Upper lobe of right lung (tissue), 1 donor: ENCODE measurements around the gene TMEM204. TPM values are rescaled to one million over a fixed set of nuclear protein-coding genes. Genes with fewer than 3 reads are reported as not detected.
A peak's percentile ranks its signal among the peaks of the same experiment; 100 is the strongest.

ENCODE experiments used
- ATAC-seq: fragments of 200-7000 bp; cut with Tn5 transposase; one replicate; pipeline ENCODE4 v1.9.1; 2020; ENCODE audit warnings: mild to moderate bottlenecking, moderate library complexity
- DNase-seq: peaks from one replicate; pipeline ENCODE4 v3.0.0-alpha.2; 2020
- H3K27ac ChIP-seq: fragments of 200-600 bp; one replicate; pipeline ENCODE4 v1.8.0; 2022
- H3K27me3 ChIP-seq: fragments of 200-600 bp; one replicate; pipeline ENCODE4 v1.8.0; 2022; ENCODE audit warnings: mild to moderate bottlenecking
- H3K36me3 ChIP-seq: fragments of 200-600 bp; one replicate; pipeline ENCODE4 v1.8.0; 2022
- H3K4me1 ChIP-seq: fragments of 200-600 bp; one replicate; pipeline ENCODE4 v1.8.0; 2022
- H3K4me3 ChIP-seq: fragments of 200-600 bp; one replicate; pipeline ENCODE4 v1.8.0; 2022; ENCODE audit warnings: mild to moderate bottlenecking
- H3K9me3 ChIP-seq: fragments of 200-600 bp; one replicate; pipeline ENCODE4 v1.8.0; 2022
- intact Hi-C: fragments of 100-400 bp; cut with DNase I; formaldehyde crosslinking; loops from one replicate; pipeline ENCODE4 v1.11.0; 2022
- total RNA-seq: library from RNA; stranded (reverse); fragmentation: NEBNext Ultra II Directional; extraction: Animal tissue kit (Norgen Biotek cat#: 25700); gene quantifications from one replicate; pipeline ENCODE4 v1.2.1, GENCODE V29; 2021
- TF ChIP-seq, protein P1 (sequence below): fragments of 200-600 bp; IDR thresholded peaks from one replicate; pipeline ENCODE4 v1.8.0; 2022; ENCODE audit warnings: antibody characterized with exemption
- donor health status: DM: no; HTN: yes; CAD: no; lungs with severe emphysema.

TMEM204 gene
- total RNA-seq, 1 donor from 2014 or later: 69.2 TPM

DNA sequence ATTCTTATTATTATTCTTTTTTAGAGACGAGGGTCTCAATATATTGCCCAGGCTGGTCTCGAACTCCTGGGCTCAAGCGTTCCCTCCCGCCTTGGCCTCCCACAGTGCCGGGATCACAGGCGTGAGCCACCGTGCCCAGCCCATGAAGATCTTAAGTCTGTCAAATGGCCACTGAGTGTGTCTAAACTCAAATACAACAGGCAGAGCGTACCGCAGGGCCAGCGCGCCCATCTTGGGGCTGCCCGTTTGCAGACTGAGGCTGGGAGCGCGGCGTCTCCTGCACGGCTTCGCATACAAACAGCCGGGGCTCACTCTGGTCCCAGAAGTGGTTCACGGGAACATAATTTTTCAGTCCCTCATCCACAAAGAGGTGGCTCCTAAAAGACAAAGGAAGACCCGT, 30.3 kb downstream of the TMEM204 start:
- intact Hi-C loops: no loop called here
- DNase-seq (no peak), ATAC-seq (no peak)

DNA sequence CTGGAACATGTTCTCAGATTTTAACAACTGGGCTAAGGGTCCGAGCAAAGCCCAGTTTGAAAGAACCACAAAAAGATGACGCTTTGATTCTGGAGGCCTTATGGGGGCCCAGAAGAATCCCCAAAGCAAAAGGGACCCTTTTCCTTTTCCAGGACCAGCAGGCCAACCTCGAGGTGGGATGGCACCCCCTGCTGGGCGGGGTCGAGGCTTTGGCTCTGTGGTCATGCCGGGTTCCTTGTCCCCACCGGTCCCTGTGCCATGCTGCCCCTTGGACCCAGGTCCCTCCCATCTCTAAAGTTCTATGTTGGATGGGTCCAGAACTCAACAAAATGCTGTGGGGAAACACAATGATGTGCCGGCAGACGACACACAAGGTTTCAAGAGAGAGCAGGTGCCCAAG, 30.9 kb downstream of the TMEM204 start:
- H3K9me3 ChIP-seq: no peaks in the 10 kb centered on the region
- H3K36me3 ChIP-seq: peaks cover 21% of the 10 kb centered on the region
- H3K4me3 ChIP-seq: no peak overlapping the region
- H3K4me1 ChIP-seq: no peaks in the 10 kb centered on the region
- intact Hi-C loops: no loop called here
- H3K27ac ChIP-seq: no peak overlapping the region
- ATAC-seq: no peak
- no peaks in the 10 kb centered on the region for H3K27me3 ChIP-seq
- TF ChIP-seq, protein P1, sequence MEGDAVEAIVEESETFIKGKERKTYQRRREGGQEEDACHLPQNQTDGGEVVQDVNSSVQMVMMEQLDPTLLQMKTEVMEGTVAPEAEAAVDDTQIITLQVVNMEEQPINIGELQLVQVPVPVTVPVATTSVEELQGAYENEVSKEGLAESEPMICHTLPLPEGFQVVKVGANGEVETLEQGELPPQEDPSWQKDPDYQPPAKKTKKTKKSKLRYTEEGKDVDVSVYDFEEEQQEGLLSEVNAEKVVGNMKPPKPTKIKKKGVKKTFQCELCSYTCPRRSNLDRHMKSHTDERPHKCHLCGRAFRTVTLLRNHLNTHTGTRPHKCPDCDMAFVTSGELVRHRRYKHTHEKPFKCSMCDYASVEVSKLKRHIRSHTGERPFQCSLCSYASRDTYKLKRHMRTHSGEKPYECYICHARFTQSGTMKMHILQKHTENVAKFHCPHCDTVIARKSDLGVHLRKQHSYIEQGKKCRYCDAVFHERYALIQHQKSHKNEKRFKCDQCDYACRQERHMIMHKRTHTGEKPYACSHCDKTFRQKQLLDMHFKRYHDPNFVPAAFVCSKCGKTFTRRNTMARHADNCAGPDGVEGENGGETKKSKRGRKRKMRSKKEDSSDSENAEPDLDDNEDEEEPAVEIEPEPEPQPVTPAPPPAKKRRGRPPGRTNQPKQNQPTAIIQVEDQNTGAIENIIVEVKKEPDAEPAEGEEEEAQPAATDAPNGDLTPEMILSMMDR: peak; percentile 27
- no peak for DNase-seq

More for the DNA sequence above, 30.3 kb downstream of the TMEM204 start:
- H3K27me3 ChIP-seq: no peaks in the 10 kb centered on the region
- TF ChIP-seq, protein P1: no peak
- no peak overlapping the region for H3K4me3 ChIP-seq
- no peaks in the 10 kb centered on the region for H3K9me3 ChIP-seq
- H3K27ac ChIP-seq: no peak overlapping the region
- no peaks in the 10 kb centered on the region for H3K4me1 ChIP-seq
- peaks cover 26% of the 10 kb centered on the region for H3K36me3 ChIP-seq

DNA sequence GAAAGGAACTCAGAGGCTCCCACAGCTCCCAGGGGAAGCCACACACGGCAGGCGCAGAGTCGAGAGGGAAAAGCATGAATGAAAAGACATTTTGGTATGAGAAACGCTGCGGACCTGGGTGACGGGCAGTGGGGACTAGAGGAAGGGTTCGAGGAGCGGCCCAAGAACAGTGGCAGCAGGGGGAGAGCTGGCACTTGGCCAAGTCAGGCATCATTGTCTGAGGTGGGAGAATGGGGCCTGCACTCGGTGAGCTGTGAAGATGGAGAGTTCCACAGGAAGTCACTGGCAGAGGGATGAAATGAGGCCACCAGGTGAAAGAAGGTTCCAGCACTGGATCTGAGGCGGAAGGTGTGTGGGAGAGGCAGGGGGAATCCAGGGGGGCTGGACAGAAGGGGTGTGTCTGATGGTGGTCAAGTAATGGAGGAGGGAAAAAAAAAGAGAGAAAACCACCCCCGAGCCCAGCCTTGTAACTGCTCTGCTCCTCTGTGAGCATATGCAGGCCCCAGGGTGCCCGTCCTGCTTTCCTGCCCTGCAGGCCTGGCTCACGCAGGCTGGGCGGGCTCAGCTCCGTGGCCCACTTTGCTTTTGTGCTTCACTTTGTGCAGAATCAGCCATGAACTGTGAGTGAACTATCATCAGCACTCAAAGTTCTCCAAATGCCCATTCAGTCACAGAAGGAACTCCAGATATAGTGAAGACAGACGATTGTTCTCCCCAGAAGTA, 31.8 kb downstream of the TMEM204 start:
- ATAC-seq (no peak), DNase-seq (no peak)
- H3K4me1 ChIP-seq: no peaks in the 10 kb centered on the region
- H3K9me3 ChIP-seq: no peaks in the 10 kb centered on the region
- intact Hi-C loops: no loop called here
- no peak overlapping the region for H3K4me3 ChIP-seq
- no peaks in the 10 kb centered on the region for H3K27me3 ChIP-seq
- H3K36me3 ChIP-seq: peaks cover 17% of the 10 kb centered on the region
- no peak overlapping the region for H3K27ac ChIP-seq
- TF ChIP-seq, protein P1: no peak

DNA sequence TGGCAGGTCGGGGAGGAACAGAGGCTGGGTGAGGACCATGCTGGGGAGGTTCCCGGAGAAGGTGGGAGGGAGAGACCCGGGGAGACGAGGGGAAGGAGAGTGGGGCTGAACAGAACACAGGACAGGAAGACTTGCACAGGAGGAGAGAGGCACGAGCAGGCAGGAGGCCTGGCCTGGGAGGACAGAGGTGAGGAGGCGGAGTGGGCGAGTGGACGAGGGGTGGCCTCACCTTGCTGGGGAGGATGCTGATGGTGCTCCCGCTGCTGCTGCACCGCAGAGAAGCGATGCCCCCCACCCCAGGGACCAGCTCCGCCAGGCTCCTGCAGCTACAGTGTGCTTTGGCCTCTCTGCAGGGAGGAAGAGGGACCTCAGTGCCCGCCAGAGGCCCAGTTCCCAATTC, 34.5 kb downstream of the TMEM204 start:
- Histone ChIP-seq H3K4me3 (no peak overlapping the region), H3K36me3 (no peaks in the 10 kb centered on the region), H3K27me3 (no peaks in the 10 kb centered on the region), H3K9me3 (no peaks in the 10 kb centered on the region), H3K4me1 (no peaks in the 10 kb centered on the region), H3K27ac (no peak overlapping the region)
- TF ChIP-seq, protein P1: no peak
- intact Hi-C loops: no loop called here
- no peak for ATAC-seq
- DNase-seq: no peak

DNA sequence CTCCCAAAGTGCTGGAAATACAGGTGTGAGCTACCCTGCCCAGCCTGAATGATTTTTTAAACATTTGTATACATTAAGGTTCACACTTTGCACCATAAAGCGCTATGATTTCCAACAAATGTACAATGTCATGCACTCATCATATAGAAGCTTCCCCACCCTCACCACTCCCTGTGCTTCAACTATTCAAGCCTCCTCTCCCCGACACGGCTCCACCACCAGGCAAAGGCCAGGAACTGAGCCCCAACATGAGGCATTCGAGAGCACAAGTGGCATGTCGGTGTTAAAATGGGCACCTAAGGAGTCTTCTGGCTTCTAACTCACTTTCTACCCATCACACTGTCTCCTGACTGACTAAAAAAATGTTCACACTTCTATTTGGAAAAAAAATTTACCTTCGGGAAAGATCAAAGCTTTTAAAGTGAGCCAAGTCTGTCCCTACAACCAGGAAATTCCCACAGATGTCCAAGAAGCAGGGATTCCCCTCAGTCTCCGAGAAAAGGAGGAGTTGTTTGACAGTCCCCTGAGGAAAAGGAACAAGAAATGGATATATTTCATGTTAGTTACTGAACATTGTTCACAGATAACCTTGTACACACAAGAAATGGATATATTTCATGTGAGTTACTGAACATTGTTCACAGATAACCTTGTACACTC, 37.7 kb downstream of the TMEM204 start:
- Histone ChIP-seq H3K27me3 (no peaks in the 10 kb centered on the region), H3K27ac (no peak overlapping the region), H3K9me3 (no peaks in the 10 kb centered on the region), H3K36me3 (no peaks in the 10 kb centered on the region), H3K4me3 (no peak overlapping the region), H3K4me1 (no peaks in the 10 kb centered on the region)
- DNase-seq (no peak), ATAC-seq (no peak)
- intact Hi-C loops: no loop called here
- TF ChIP-seq, protein P1: no peak
